H9 (cell line): ENCODE measurements around the gene SLC11A1. TPM values are rescaled to one million over a fixed set of nuclear protein-coding genes. Genes with fewer than 3 reads are reported as not detected.

ENCODE experiments used
- DNase-seq: peaks from one replicate; pipeline ENCODE4 v3.0.0-alpha.2; 2017
- H2AFZ ChIP-seq: one replicate; pipeline ENCODE4 v1.6.1; 2013; ENCODE audit warnings: mild to moderate bottlenecking, low read length, control low read depth, moderate library complexity
- H2AK5ac ChIP-seq: 2 replicates; pipeline ENCODE4 v1.6.1; 2013; ENCODE audit warnings: low read length, control low read depth, mixed read lengths; ENCODE audit not compliant: insufficient read length
- H2BK120ac ChIP-seq: one replicate; pipeline ENCODE4 v1.6.1; 2013; ENCODE audit warnings: low read depth, mild to moderate bottlenecking, low read length, control low read depth, inconsistent platforms; ENCODE audit not compliant: poor library complexity, severe bottlenecking
- H2BK12ac ChIP-seq: 2 replicates; pipeline ENCODE4 v1.6.1; 2013; ENCODE audit warnings: low read length, control low read depth, mixed read lengths, low read depth; ENCODE audit not compliant: insufficient read length
- H2BK15ac ChIP-seq: 2 replicates; pipeline ENCODE4 v1.6.1; 2013; ENCODE audit warnings: low read depth, low read length, control low read depth
- H2BK20ac ChIP-seq: one replicate; pipeline ENCODE4 v1.6.1; 2013; ENCODE audit warnings: low read depth, mild to moderate bottlenecking, low read length, control low read depth, inconsistent platforms; ENCODE audit not compliant: poor library complexity, severe bottlenecking
- H2BK5ac ChIP-seq: 2 replicates; pipeline ENCODE4 v1.6.1; 2013; ENCODE audit warnings: low read length, control low read depth, mixed read lengths; ENCODE audit not compliant: insufficient read length
- H3K14ac ChIP-seq: 2 replicates; pipeline ENCODE4 v1.6.1; 2013; ENCODE audit warnings: low read length, control low read depth; ENCODE audit not compliant: insufficient read depth
- H3K18ac ChIP-seq: 2 replicates; pipeline ENCODE4 v1.6.1; 2013; ENCODE audit warnings: low read depth, mild to moderate bottlenecking, mixed read lengths, low read length, control low read depth; ENCODE audit not compliant: insufficient read length
- H3K23ac ChIP-seq: 2 replicates; pipeline ENCODE4 v1.6.1; 2013; ENCODE audit warnings: low read length, control low read depth, mixed read lengths, low read depth; ENCODE audit not compliant: insufficient read length
- H3K23me2 ChIP-seq: 2 replicates; pipeline ENCODE4 v1.6.1; 2013; ENCODE audit warnings: low read depth, mild to moderate bottlenecking, mixed read lengths, low read length, control low read depth; ENCODE audit not compliant: insufficient read length, poor library complexity, severe bottlenecking
- H3K27ac ChIP-seq: 2 replicates; pipeline ENCODE4 v1.5.1; 2013; ENCODE audit warnings: low read length, control low read depth, mixed read lengths, low read depth; ENCODE audit not compliant: insufficient read length
- H3K27me3 ChIP-seq: 2 replicates; pipeline ENCODE4 v1.6.1; 2013; ENCODE audit warnings: low read length, control low read depth, inconsistent platforms; ENCODE audit not compliant: insufficient read depth
- H3K4ac ChIP-seq: 2 replicates; pipeline ENCODE4 v1.6.1; 2013; ENCODE audit warnings: low read depth, mild to moderate bottlenecking, control low read depth, inconsistent platforms, low read length, moderate library complexity
- H3K4me1 ChIP-seq: 2 replicates; pipeline ENCODE4 v1.6.1; 2013; ENCODE audit warnings: low read length, control low read depth, inconsistent platforms; ENCODE audit not compliant: insufficient read depth
- H3K4me2 ChIP-seq: 2 replicates; pipeline ENCODE4 v1.6.1; 2013; ENCODE audit warnings: low read length, control low read depth, mixed read lengths; ENCODE audit not compliant: insufficient read length, insufficient read depth
- H3K56ac ChIP-seq: 2 replicates; pipeline ENCODE4 v1.6.1; 2013; ENCODE audit warnings: low read depth, mild to moderate bottlenecking, mixed read lengths, low read length, control low read depth; ENCODE audit not compliant: insufficient read length
- H3K79me1 ChIP-seq: 2 replicates; pipeline ENCODE4 v1.6.1; 2013; ENCODE audit warnings: low read depth, mild to moderate bottlenecking, moderate library complexity, low read length, control low read depth, inconsistent platforms; ENCODE audit not compliant: insufficient read depth, poor library complexity, severe bottlenecking
- H3K79me2 ChIP-seq: 2 replicates; pipeline ENCODE4 v1.6.1; 2013; ENCODE audit warnings: low read length, control low read depth, inconsistent platforms; ENCODE audit not compliant: insufficient read depth
- H3K9ac ChIP-seq: 2 replicates; pipeline ENCODE4 v1.6.1; 2013; ENCODE audit warnings: low read length, control low read depth, mixed read lengths; ENCODE audit not compliant: insufficient read length; ENCODE audit errors: extremely low read depth
- H3K9me3 ChIP-seq: one replicate; pipeline ENCODE4 v1.6.1; 2013; ENCODE audit warnings: low read depth, low read length, inconsistent platforms; ENCODE audit not compliant: control insufficient read depth
- H3T11ph ChIP-seq: one replicate; pipeline ENCODE4 v1.6.1; 2013; ENCODE audit warnings: mild to moderate bottlenecking, low read length, control low read depth, inconsistent platforms
- H4K20me1 ChIP-seq: one replicate; pipeline ENCODE4 v1.6.1; 2013; ENCODE audit not compliant: control insufficient read depth, insufficient read length, insufficient read depth
- H4K5ac ChIP-seq: 2 replicates; pipeline ENCODE4 v1.6.1; 2013; ENCODE audit warnings: low read depth, mild to moderate bottlenecking, mixed read lengths, low read length, control low read depth; ENCODE audit not compliant: insufficient read length
- H4K8ac ChIP-seq: replicated peaks from 2 replicates; pipeline ENCODE4 v1.6.1; 2013; ENCODE audit warnings: low read length, control low read depth, mixed read lengths, low read depth; ENCODE audit not compliant: insufficient read length
- H4K91ac ChIP-seq: 2 replicates; pipeline ENCODE4 v1.6.1; 2013; ENCODE audit warnings: low read depth, mild to moderate bottlenecking, moderate library complexity, mixed read lengths, low read length, control low read depth; ENCODE audit not compliant: insufficient read length
- H3K27ac Mint-ChIP-seq, 3 experiments: 2 replicates in 2 of 3; 3 replicates in 1 of 3; pipeline ENCODE4 v1.8.0; 2020 to 2021; ENCODE audit warnings: mixed read lengths in 3 of 3, mild to moderate bottlenecking in 1 of 3, moderate library complexity in 1 of 3
- H3K27me3 Mint-ChIP-seq: 2 replicates; pipeline ENCODE4 v1.8.0; 2021; ENCODE audit warnings: low read depth, mild to moderate bottlenecking, moderate library complexity, mixed read lengths
- H3K36me3 Mint-ChIP-seq, 3 experiments: 2 replicates in 2 of 3; 3 replicates in 1 of 3; pipeline ENCODE4 v1.8.0; 2020 to 2021; ENCODE audit warnings: low read depth in 3 of 3, mixed read lengths in 3 of 3; ENCODE audit not compliant: insufficient read depth in 1 of 3
- H3K4me1 Mint-ChIP-seq, 2 experiments: 2 replicates each; pipeline ENCODE4 v1.8.0; 2020; ENCODE audit warnings: mixed read lengths in 2 of 2
- H3K4me3 Mint-ChIP-seq, 2 experiments: 2 replicates in 1 of 2; 3 replicates in 1 of 2; pipeline ENCODE4 v1.8.0; 2020 to 2021; ENCODE audit warnings: mild to moderate bottlenecking in 2 of 2, mixed read lengths in 2 of 2, moderate library complexity in 1 of 2
- H3K9me3 Mint-ChIP-seq, 2 experiments: 2 replicates in 1 of 2; 3 replicates in 1 of 2; pipeline ENCODE4 v1.8.0; 2020; ENCODE audit warnings: mild to moderate bottlenecking in 2 of 2, mixed read lengths in 2 of 2, moderate library complexity in 1 of 2
- CTCF ChIP-seq: fragments of 200-600 bp; sonication (generic); conservative IDR thresholded peaks from 3 replicates; pipeline ENCODE4 v1.8.0; 2021; ENCODE audit warnings: antibody characterized with exemption, mild to moderate bottlenecking
- WGBS: extraction: QIAGEN DNeasy Blood & Tissue Kit; methylation state at CpG from one replicate; pipeline ENCODE4 v1.1.7; 2013; ENCODE audit warnings: missing lambda C conversion rate, low lambda C conversion rate, mixed read lengths; ENCODE audit not compliant: insufficient read length; ENCODE audit errors: extremely low coverage; 5-methylcytosine and 5-hydroxymethylcytosine counted together
- total RNA-seq: library from RNA; stranded (reverse); gene quantifications from 2 replicates; pipeline ENCODE4 v1.2.1, GENCODE V29; 2021

Gene SLC11A1
- total RNA-seq, 1 experiment from 2014 or later: 0.11 TPM

GRCh38 chr2:218344755-218345417 is 37.2 kb upstream of the SLC11A1 start:
- H2BK20ac ChIP-seq: no peak overlapping the region
- no peak overlapping the region for H3K4me2 ChIP-seq
- H3K9ac ChIP-seq: no peak overlapping the region
- H3K18ac ChIP-seq: no peak overlapping the region
- H3T11ph ChIP-seq: no peak overlapping the region
- no peak overlapping the region for H3K14ac ChIP-seq
- H3K9me3 ChIP-seq: no peaks in the 10 kb centered on the region
- H4K91ac ChIP-seq: no peak overlapping the region
- no peak overlapping the region for H4K5ac ChIP-seq
- no peak for DNase-seq
- no peak overlapping the region for H2AK5ac ChIP-seq
- no peak overlapping the region for H2AFZ ChIP-seq
- H4K8ac ChIP-seq: no peak overlapping the region
- H3K23me2 ChIP-seq: no peaks in the 10 kb centered on the region
- H3K4ac ChIP-seq: no peak overlapping the region
- TF ChIP-seq CTCF: no peak
- H2BK120ac ChIP-seq: no peak overlapping the region
- no peaks in the 10 kb centered on the region; the same call in 1 of the 2 replicates for H3K4me1 ChIP-seq
- H3K4me3 Mint-ChIP-seq: no peak overlapping the region
- no peaks in the 10 kb centered on the region for H3K27me3 Mint-ChIP-seq
- H3K9me3 Mint-ChIP-seq: peaks cover 7% of the 10 kb centered on the region in 2 experiments; a peak in 4 of 5 replicates
- H3K79me2 ChIP-seq: no peaks in the 10 kb centered on the region
- H3K4me1 Mint-ChIP-seq: peaks cover 5 to 8% of the 10 kb centered on the region in 2 experiments
- no peaks in the 10 kb centered on the region for H4K20me1 ChIP-seq
- no peak overlapping the region for H2BK12ac ChIP-seq
- WGBS: no CpG with 5 or more reads among the region's 22 CpGs
- peaks cover 2 to 8% (median 5%) of the 10 kb centered on the region in 3 experiments; a peak in 5 of 7 replicates for H3K36me3 Mint-ChIP-seq
- no peaks in the 10 kb centered on the region for H3K27me3 ChIP-seq
- no peak overlapping the region for H3K23ac ChIP-seq
- no peaks in the 10 kb centered on the region for H3K79me1 ChIP-seq
- H2BK15ac ChIP-seq: no peak overlapping the region
- no peak overlapping the region for H3K27ac Mint-ChIP-seq
- H3K27ac ChIP-seq: no peak overlapping the region
- no peak overlapping the region for H3K56ac ChIP-seq
- no peak overlapping the region for H2BK5ac ChIP-seq
